ENCODE data around the gene FBXO38. TPM values are rescaled to one million over a fixed set of nuclear protein-coding genes. Genes with fewer than 3 reads are reported as not detected.

The FBXO38 gene
- total and polyA plus RNA-seq, 2 donors (not counting 1 experiment from before 2014, with no cell fraction given), result 14.4 to 97.0 TPM

- H4K20me1 ChIP-seq (ENCODE audit: control insufficient read depth, insufficient read depth, low read length, poor library complexity, severe bottlenecking), result no peaks in the 10 kb centered on the region
- CTCF ChIA-PET, result interaction anchor here (0.6 to 1.0 kb wide), 2 partner anchors 16 to 111 kb away, joined by 3 to 4 read pairs; no protein-coding TSS in a partner anchor
- DNase-seq (no peak), ATAC-seq (ENCODE audit: low read depth) (no peak)
- no peak overlapping the region for H3K4me2 ChIP-seq (replicated peaks; ENCODE audit: low read depth, low read length, poor library complexity, severe bottlenecking)
- H3K27ac Mint-ChIP-seq, result no peak overlapping the region
- H3K4me3 Mint-ChIP-seq, result no peak overlapping the region
- H3K9ac ChIP-seq (ENCODE audit: low read length), result no peak overlapping the region
- H3K79me2 ChIP-seq (ENCODE audit: control insufficient read depth, insufficient read depth, low read length), result no peaks in the 10 kb centered on the region
- H3K4me1 ChIP-seq (ENCODE audit: control insufficient read depth in 2 of 2, insufficient read depth in 2 of 2, low read length in 2 of 2), result no peaks in the 10 kb centered on the region
- POLR2A ChIA-PET, result no interaction called here
- no peaks in the 10 kb centered on the region for H3K4me1 Mint-ChIP-seq
- H3K27me3 ChIP-seq (replicated peaks in 1 of 4; ENCODE audit: control extremely low read depth in 1 of 4, control insufficient read depth in 3 of 4, insufficient read depth in 4 of 4, low read length in 3 of 4), result no peaks in the 10 kb centered on the region
- no peaks in the 10 kb centered on the region for H3K36me3 ChIP-seq (replicated peaks in 1 of 2; ENCODE audit: control extremely low read depth in 1 of 2, control insufficient read depth in 1 of 2, extremely low read depth in 1 of 2, insufficient read depth in 2 of 2, low read length in 1 of 2)
- H3K4me3 ChIP-seq (ENCODE audit: control extremely low read depth in 1 of 5, extremely low read depth in 1 of 5, insufficient read depth in 1 of 5, low read depth in 2 of 5, low read length in 4 of 5), result no peak overlapping the region
- no peak overlapping the region for H3K27ac ChIP-seq (ENCODE audit: low read length in 2 of 2)
- no peak overlapping the region for H2AFZ ChIP-seq (ENCODE audit: insufficient read depth, low read depth, low read length, poor library complexity, severe bottlenecking)
- TF ChIP-seq EZH2 (IDR thresholded peaks at IDR 0.05; ENCODE audit: borderline replicate concordance, insufficient read depth, low read depth, low read length, poor library complexity, severe bottlenecking), result no peak
- TF ChIP-seq CTCF (IDR thresholded peaks at IDR 0.05), result no peak
- H3K9me3 ChIP-seq (ENCODE audit: control extremely low read depth in 1 of 3, control insufficient read depth in 2 of 3, insufficient read depth in 1 of 3, low read length in 2 of 3), result no peaks in the 10 kb centered on the region
- 97% methylated on average over 5 of the region's 8 CpGs for WGBS (ENCODE audit: insufficient coverage)
- peaks cover 12% of the 10 kb centered on the region for H3K27me3 Mint-ChIP-seq
- intact Hi-C loops (cut with micrococcal nuclease), result no loop called here
- no peaks in the 10 kb centered on the region for H3K9me3 Mint-ChIP-seq (ENCODE audit: insufficient read depth)
These were observed 90.3 kb downstream of the FBXO38 start for GRCh38 chr5:148474025-148474511.

- Mint-ChIP-seq H3K9me3 (ENCODE audit: insufficient read depth) (no peaks in the 10 kb centered on the region), H3K27ac (no peak overlapping the region), H3K4me3 (no peak overlapping the region), H3K4me1 (no peaks in the 10 kb centered on the region), H3K27me3 (peaks cover 14% of the 10 kb centered on the region)
- DNase-seq (no peak), ATAC-seq (ENCODE audit: low read depth) (no peak)
- Histone ChIP-seq H3K27ac (ENCODE audit: low read length in 2 of 2) (no peak overlapping the region), H3K36me3 (replicated peaks in 1 of 2; ENCODE audit: control extremely low read depth in 1 of 2, control insufficient read depth in 1 of 2, extremely low read depth in 1 of 2, insufficient read depth in 2 of 2, low read length in 1 of 2) (no peaks in the 10 kb centered on the region), H3K9me3 (ENCODE audit: control extremely low read depth in 1 of 3, control insufficient read depth in 2 of 3, insufficient read depth in 1 of 3, low read length in 2 of 3) (no peaks in the 10 kb centered on the region), H3K4me2 (replicated peaks; ENCODE audit: low read depth, low read length, poor library complexity, severe bottlenecking) (no peak overlapping the region), H2AFZ (ENCODE audit: insufficient read depth, low read depth, low read length, poor library complexity, severe bottlenecking) (no peak overlapping the region), H4K20me1 (ENCODE audit: control insufficient read depth, insufficient read depth, low read length, poor library complexity, severe bottlenecking) (no peaks in the 10 kb centered on the region), H3K27me3 (replicated peaks in 1 of 4; ENCODE audit: control extremely low read depth in 1 of 4, control insufficient read depth in 3 of 4, insufficient read depth in 4 of 4, low read length in 3 of 4) (no peaks in the 10 kb centered on the region), H3K79me2 (ENCODE audit: control insufficient read depth, insufficient read depth, low read length) (no peaks in the 10 kb centered on the region), H3K4me1 (ENCODE audit: control insufficient read depth in 2 of 2, insufficient read depth in 2 of 2, low read length in 2 of 2) (no peaks in the 10 kb centered on the region), H3K9ac (ENCODE audit: low read length) (no peak overlapping the region), H3K4me3 (ENCODE audit: control extremely low read depth in 1 of 5, extremely low read depth in 1 of 5, insufficient read depth in 1 of 5, low read depth in 2 of 5, low read length in 4 of 5) (no peak overlapping the region)
- ChIA-PET CTCF (no interaction called here), POLR2A (no interaction called here)
- intact Hi-C loops (cut with micrococcal nuclease), result no loop called here
- no peak for TF ChIP-seq EZH2 (IDR thresholded peaks at IDR 0.05; ENCODE audit: borderline replicate concordance, insufficient read depth, low read depth, low read length, poor library complexity, severe bottlenecking)
- no peak for TF ChIP-seq CTCF (IDR thresholded peaks at IDR 0.05)
- WGBS (ENCODE audit: insufficient coverage), result no CpG with 5 or more reads among the region's 3 CpGs
These were observed 92.5 kb downstream of the FBXO38 start for GRCh38 chr5:148476302-148476701.
